IPS DF 19.7 (cell line): Measurements from ENCODE around the gene BRCA2.

ENCODE experiments used
- DNase-seq: peaks from one replicate; pipeline ENCODE4 v3.0.0-alpha.2; 2013; ENCODE audit warnings: low read depth, low spot score

The BRCA2 gene, protein sequence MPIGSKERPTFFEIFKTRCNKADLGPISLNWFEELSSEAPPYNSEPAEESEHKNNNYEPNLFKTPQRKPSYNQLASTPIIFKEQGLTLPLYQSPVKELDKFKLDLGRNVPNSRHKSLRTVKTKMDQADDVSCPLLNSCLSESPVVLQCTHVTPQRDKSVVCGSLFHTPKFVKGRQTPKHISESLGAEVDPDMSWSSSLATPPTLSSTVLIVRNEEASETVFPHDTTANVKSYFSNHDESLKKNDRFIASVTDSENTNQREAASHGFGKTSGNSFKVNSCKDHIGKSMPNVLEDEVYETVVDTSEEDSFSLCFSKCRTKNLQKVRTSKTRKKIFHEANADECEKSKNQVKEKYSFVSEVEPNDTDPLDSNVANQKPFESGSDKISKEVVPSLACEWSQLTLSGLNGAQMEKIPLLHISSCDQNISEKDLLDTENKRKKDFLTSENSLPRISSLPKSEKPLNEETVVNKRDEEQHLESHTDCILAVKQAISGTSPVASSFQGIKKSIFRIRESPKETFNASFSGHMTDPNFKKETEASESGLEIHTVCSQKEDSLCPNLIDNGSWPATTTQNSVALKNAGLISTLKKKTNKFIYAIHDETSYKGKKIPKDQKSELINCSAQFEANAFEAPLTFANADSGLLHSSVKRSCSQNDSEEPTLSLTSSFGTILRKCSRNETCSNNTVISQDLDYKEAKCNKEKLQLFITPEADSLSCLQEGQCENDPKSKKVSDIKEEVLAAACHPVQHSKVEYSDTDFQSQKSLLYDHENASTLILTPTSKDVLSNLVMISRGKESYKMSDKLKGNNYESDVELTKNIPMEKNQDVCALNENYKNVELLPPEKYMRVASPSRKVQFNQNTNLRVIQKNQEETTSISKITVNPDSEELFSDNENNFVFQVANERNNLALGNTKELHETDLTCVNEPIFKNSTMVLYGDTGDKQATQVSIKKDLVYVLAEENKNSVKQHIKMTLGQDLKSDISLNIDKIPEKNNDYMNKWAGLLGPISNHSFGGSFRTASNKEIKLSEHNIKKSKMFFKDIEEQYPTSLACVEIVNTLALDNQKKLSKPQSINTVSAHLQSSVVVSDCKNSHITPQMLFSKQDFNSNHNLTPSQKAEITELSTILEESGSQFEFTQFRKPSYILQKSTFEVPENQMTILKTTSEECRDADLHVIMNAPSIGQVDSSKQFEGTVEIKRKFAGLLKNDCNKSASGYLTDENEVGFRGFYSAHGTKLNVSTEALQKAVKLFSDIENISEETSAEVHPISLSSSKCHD (N-terminal part only)

DNA sequence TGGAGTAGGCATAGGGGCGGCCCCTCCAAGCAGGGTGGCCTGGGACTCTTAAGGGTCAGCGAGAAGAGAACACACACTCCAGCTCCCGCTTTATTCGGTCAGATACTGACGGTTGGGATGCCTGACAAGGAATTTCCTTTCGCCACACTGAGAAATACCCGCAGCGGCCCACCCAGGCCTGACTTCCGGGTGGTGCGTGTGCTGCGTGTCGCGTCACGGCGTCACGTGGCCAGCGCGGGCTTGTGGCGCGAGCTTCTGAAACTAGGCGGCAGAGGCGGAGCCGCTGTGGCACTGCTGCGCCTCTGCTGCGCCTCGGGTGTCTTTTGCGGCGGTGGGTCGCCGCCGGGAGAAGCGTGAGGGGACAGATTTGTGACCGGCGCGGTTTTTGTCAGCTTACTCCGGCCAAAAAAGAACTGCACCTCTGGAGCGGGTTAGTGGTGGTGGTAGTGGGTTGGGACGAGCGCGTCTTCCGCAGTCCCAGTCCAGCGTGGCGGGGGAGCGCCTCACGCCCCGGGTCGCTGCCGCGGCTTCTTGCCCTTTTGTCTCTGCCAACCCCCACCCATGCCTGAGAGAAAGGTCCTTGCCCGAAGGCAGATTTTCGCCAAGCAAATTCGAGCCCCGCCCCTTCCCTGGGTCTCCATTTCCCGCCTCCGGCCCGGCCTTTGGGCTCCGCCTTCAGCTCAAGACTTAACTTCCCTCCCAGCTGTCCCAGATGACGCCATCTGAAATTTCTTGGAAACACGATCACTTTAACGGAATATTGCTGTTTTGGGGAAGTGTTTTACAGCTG is at the start of gene BRCA2, which contains the start of gene ZAR1L:
Gene BRCA2, plus strand, starts transcription at position 271 of the 790 bp plus-strand sequence. CDS start 953 bp downstream, outside the sequence.
Gene ZAR1L, minus strand, starts transcription at position 126 of the 790 bp plus-strand sequence. CDS start 3,438 bp downstream, outside the sequence.
- peak; percentile 67 for DNase-seq

DNA sequence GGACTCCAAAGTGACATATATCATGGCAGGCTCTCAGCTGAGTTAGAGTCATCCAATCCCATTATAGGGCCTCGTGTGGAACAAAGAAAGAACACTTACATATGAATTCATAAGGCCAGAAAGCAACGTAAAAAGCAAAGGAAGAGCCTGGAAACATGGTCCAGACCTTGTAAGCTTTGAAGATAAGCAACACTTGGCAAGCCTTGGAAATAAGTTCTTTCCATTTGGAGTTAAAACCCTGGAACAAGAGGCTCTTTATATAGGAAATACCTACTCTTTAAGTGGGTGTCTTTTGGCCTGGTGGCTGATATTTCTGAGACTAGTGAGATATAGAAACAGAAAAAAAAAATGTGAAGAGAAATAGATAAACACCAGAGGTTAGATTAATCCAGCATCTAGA is 49.6 kb upstream of the BRCA2 start:
- DNase-seq, result no peak

DNA sequence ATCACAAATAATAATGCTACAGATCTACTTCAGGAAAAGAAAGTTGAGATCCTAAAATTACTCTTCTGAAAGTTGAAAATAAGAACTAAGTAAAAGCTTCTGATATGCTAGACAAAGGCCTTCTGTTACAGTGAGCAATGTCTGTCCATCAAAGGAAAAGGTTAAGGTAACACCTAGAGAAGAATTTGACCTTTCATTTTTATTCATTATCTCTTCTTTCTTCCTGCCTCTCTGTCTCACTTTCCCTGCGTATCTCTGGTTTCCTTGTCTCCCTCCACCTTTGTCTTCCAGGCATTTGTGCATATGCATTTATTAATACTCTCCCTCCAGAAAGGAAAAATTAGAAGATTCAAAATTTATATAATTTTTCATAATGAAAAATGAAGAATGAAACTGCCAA is 49.2 kb upstream of the BRCA2 start:
- no peak for DNase-seq

DNA sequence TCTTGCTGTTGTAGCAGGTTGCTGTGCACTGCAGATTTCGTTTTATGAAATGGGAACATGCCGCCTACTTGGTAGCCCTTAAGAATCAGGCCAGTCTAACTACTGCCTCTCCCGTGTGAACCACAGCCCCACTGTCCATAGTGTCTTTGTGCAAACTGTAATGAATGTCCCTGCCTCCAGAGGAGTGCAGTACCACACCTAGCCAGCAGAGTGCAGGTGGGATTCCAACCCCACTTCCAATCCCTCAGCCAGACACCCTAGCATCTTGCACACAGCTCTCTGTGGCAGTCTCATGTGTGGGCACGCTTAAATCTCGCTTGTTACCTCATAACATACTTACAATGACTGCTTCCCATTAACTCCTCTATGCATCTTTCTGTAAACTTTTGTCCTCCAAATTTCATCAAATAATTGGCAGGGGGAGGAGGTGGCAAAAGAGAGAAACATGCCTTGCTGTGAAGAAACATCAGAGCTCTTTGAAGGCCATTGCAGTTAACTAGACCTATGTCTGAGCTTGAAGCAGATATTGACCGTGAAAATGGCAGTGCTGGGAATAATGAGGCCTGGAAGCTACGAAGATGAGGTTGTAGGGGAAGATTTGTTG is 47.4 kb upstream of the BRCA2 start:
- no peak for DNase-seq

DNA sequence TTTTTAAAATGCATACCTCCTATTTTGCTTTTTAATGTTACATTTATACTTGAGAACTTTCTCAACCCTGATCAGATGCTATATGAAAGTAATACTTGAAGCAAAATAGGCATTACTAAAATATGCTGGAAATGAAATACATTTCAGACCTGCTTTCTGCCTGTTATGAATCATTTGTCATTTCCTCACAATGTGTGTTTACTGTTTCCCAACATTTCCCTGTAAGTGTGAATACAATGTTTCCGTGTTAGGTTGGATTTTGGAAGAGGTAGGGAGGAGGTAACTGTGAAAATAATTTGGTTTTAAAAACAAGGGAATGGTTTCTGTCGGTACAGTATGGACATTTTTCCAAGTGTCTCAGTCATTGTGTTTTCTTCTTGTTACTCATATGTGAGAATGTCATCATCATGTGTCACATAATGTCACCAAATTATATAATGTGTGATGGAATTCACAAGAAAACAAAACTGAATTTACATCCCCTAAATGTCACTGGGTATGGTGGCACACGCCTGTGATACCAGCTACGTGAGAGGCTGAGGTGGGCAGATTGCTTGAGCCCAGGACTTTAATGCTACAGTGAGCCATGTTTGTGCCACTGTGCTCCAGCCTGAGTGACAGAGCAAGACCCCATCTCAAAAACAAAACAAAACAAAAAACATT is 43.2 kb upstream of the BRCA2 start:
- DNase-seq, result no peak

DNA sequence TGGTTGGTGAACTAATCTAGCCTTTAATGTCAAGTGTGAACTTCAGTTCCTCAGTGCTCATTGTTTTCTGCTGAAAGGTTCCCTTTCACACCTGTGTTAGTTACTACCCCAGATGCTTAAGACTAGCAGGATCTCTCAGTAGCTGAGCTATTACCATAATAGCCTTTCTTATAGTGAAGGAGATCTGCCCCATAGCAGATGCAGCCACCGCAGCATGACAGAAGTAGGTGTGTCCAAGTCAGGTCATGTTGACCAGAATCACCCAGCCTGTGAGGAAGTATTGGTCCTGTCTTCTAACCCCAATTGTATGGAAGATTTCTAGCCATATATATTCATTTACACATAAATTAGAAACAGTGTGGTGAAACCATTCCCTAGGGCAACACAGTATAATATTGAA is 37.5 kb upstream of the BRCA2 start:
- DNase-seq, result no peak

DNA sequence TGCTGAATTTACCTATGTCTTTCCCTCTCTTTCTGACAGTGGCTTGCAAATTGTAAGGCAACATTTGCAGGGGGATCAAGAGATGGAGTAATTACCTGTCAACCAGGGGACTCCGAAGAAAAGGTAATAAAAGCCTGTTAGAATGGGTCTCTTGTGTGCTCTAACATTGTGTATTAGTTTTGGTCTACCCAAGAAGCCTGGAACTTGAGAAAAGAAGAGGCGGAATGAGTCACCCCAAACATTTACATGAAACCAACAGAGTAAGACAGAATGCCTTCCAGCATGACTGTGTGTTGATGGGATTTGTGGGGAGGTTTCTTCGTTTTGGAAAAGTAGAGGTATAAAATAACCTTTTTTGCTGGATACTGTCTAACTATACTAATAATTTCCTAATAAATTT is 36.9 kb upstream of the BRCA2 start:
- no peak for DNase-seq

DNA sequence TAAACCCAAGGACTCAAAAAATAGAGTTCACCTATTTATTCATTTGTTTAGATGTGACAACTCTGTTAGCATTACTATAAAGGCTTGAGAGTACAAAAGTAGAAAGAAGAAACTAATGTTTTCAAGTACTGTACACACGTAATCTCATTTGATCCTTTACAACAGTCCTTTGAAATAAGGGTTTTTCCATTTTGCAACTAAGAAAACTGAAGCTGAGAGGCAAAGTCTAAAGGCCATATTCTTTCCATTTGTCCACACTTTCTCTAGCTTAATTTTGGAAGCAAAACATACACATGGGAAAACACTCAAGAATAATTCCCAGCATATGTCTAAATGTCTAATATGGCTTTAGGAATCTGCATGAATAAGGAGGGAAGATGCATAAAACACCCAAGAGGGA is 34.2 kb upstream of the BRCA2 start:
- DNase-seq, result no peak

DNA sequence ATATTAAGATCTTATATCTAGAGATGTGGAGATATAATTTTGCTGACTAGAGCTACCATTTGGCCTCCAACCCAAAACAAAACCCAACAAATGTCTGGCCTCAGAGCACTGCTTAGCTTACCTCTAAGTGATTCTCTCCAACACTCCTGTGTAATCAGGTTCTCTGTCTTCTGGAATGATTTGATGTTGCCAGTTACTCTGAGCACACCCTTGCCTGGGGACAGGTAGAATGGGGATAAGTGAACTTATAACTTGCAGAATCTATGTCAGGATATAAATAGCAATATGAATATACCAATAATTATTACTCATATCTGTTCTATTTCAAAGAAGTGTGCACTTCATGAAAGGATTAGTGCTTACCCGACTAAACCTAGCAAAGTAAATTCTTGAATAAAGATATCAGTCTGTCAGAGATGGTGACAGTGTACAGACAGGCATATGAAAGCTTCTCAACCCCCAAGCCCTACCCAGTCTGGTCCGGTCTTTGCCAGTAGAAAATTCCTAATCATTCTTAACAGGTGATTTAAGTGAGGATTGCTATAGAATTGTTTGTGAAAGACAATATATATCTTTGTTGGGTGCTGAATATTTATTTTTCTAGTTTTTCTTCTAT is 33.1 kb upstream of the BRCA2 start:
- no peak for DNase-seq

DNA sequence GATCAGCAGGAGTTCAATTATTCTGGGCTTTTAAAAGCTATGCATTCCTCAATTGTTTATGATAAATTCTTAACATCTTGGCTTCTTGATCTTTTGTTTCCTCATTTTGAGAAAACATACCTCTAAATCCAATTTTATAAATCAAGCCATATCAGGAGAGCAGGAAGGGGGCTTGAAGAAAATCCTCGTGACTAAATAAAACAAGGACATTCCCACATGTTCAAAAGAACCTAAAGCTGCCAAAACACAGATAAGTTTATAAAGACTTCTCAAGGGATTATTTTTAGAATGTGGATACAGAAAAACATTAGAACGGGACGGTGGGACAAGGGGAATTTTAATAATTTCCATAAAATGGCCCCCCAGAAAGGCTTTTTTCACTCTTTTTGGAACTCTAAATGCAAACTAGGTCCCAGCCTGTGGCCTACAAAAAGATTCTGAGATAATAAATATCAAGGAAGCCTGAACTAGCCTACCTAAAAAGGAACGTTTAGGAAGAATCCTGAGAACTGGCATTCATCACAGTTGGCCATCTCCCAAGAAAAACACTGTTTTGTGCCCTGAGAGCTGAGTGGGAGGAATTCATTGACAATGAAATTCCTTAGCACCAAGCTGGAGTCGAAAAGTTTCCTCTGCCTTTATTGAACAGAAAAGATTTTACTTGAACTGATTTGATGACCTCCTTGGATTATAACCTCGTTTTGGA is 30.2 kb upstream of the BRCA2 start:
- no peak for DNase-seq

DNA sequence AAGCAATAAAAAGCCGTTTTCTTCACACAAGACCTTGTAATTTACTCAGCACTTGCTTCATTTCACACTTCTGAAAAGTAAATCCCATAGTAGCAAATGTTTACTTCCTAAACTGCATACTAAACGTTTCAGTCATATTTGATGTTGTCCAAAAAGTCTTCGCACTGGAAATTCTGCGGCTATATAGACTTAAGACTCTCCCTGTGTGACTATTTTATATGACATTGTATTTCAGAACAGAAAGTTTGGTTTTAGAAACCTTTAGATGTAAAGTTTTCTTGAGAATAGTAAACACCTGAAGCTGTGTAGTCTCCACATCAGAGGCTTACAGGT is 29.7 kb upstream of the BRCA2 start:
- DNase-seq, result no peak

DNA sequence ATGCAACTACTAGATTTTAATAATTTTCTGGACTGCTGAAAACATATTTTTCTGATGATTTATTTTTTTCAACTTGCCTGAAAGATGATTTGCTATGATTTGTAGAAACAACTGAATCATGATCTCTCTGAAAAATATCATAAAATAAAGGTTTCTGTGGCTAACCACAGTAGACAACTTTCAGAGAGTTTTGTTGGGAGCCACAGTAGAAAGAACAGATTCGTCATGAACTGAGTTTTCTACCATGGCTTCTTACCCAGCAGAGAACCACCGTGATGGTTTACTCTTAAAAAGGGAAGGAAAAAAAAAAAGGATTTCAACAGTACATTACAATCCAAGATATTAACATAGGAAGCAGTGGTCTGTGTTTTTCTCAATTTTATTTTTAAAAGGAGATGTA is 18.1 kb upstream of the BRCA2 start:
- no peak for DNase-seq

DNA sequence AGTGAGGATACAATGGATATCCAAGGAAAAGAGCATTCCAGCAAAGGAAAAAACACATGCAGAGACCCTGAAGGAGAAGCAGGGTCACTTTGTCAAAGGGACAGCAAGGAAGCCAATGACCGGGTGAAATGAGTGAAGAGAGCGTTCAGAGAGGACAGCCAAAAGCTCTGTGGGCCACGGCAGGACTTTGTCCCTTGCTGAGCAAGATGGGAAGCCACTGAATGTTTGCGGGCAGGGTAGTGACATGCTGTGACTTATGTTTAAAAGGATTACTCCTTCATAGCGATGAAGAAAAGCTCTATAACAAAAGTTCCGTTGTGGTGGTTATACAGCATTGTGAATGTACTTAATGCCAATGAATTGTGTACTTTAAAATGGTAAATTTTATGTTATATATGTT is 16.6 kb upstream of the BRCA2 start:
- DNase-seq, result no peak

DNA sequence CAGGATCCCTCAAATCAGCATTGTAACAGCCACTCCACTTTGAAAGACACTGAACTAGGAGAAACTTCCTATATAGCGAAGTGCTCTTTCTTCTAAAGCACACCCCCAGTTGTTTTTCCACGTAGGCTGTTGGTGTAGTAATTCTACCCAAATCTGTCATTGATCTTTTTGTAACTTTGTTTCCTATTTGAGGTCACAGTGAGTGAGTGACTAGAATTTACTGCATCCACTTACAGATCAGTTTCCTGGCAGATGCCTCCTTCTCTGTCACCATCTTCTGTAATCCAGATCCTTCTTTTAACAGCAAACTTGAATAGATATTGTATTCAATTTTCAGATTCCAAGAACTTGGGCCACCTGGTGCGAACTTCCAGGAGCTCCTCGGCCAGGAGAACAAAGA is 15.4 kb upstream of the BRCA2 start:
- no peak for DNase-seq

DNA sequence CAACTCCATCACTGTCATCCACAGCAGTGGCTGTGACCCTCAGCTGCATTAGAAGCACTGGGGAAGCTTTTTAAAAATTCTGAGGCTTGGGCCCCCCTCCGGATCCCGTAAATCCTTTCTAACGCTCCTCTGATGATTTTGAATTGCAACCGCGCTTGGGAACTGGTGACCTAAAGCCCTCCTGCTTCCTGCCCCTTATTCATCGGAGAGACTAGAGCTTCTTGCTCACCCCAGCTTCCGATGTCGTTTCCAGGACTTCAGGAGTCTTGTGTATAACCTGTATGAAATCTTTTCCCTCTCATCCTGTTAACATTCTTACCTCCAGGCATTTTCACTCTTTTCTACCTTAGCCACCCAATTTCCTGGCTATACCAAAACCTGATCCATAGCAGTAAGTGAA is 14.9 kb upstream of the BRCA2 start:
- no peak for DNase-seq

DNA sequence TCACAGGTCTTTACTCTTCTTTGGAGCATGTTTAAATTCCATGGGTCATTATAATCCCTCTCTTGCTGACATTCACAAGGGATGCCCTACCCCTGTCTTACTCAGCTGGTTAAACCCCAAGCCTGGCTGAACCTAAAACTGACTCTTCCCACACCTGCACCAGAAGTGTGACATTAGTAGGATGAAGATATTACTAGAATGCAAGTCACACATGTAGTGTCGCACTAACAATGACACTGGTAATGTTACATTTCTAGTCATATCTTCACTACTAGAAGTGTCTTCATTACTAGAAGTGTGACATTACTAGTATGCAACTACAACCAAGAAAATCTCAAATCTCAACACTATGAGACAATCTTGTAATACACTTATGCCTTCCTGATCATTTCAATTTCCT is 14.4 kb upstream of the BRCA2 start:
- DNase-seq, result no peak

DNA sequence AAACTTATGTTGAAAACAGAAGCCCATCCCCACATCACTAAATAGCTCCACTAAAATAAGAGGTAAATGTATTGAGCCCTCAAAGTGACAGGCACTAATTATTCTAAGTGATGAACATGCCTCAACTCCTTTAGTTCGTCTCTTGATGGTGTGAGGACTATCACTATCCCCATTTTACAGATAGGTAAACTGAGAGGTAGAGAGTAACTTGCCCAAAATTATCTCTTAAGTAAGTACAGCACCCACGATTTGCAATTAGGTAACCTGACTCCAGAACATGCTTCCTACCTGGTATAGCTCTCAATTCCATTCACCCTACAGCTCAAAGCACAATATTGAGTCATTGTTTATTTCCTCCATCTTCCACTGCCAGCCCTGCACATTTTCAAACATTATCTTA is 12.8 kb upstream of the BRCA2 start:
- no peak for DNase-seq

DNA sequence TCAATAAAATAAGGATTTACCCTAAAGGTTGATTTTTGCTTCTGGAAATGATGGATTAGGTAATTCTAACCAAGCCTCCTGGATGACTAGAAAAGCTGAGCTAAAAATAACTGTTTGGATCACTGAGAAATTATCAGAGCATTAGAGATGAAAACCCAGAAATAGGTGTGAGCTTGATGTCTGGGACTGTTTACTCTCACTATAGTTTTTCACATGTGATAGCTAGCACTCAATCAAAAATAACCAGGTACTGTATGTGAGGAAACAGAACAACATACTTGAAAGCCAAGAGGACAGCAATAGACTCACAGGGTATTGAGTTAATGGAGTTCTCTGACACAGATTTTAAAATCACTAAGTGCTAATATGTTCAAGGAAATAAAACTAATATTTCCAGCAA is 9.7 kb upstream of the BRCA2 start:
- no peak for DNase-seq
